RPMI7951 (cell line): ENCODE measurements around the gene PIM1. TPM values are rescaled to one million over a fixed set of nuclear protein-coding genes. Genes with fewer than 3 reads are reported as not detected.
A peak's percentile ranks its signal among the peaks of the same experiment; 100 is the strongest.

Experiments
- DNase-seq: peaks from one replicate; pipeline ENCODE4 v3.0.0-alpha.2; 2012; ENCODE audit warnings: low read depth
- total RNA-seq: library from RNA; depleted of rRNA; stranded (reverse); fragments of >200 nt; shearing (Covaris generic); gene quantifications from 2 replicates; pipeline ENCODE4 v1.2.3, GENCODE V29; 2014; rRNA removed

The PIM1 gene
- total RNA-seq, 1 experiment from 2014 or later, result 7.7 TPM

DNA sequence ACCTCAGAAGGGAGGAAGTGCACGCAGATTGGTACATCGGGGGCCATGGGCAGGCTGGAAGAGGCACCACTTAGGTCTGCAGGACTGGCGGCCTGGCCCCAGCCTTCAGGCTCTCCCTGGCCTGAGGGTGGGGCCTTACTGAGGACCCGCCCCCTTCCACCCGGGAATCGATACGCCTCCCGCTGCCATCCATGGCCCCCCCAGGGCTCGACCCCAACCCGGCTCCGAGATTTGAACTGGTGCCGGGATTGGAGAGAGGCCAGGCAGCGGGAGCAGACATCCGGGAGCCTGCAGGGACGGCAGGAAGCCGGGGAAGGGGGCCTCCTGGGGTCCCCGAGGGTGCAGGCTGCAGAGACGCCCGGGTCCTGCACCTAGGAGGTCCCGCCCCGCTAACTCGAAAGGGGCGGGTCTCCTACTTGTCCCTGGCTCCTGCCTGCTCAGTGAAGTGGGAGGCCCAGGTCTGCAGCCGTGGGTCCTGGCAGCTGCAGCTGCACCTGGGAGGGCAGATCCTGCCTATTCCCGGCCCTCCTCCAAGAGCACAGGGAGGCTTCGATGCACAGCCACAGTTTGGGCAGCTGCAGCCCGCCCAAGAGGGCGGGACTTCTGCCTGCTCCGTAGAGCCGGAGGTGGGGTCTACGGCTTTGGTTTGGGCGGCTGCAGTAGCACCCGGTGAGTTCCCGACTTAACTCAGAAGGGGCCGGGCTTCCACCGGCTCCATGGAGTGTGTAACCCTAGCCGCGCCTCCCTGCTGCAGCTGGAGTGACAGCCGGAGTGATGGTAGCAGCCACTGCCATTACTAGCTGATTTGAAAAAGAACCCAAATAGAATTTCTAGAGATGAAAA lies 52.4 kb downstream of the PIM1 start:
- DNase-seq, result peak; percentile 90

GRCh38 chr6:37222992-37223391 lies 53.0 kb downstream of the PIM1 start:
- no peak for DNase-seq

Other genes with a start within 250 kb of the PIM1 start
- not detected in 2 replicates for gene PI16, start 215.4 kb upstream of the PIM1 start, total RNA-seq
- 226 and 257 TPM in 2 replicates for gene MTCH1, start 184.0 kb upstream of the PIM1 start, total RNA-seq
- gene FGD2, start 164.5 kb upstream of the PIM1 start, total RNA-seq, result not detected in 2 replicates
- 5.5 and 5.9 TPM in 2 replicates for gene TBC1D22B, start 87.6 kb downstream of the PIM1 start, total RNA-seq
- 0.78 and 0.84 TPM in 2 replicates for gene TMEM217, start 88.0 kb downstream of the PIM1 start, total RNA-seq
- gene RNF8, start 183.8 kb downstream of the PIM1 start, total RNA-seq, result 18.0 and 25.5 TPM in 2 replicates